ENCODE data around the gene MED16. TPM values are rescaled to one million over a fixed set of nuclear protein-coding genes. Genes with fewer than 3 reads are reported as not detected.

Gene MED16
- polyA plus RNA-seq, 3 donors, result 20.7 to 37.4 (median 32.8) TPM

DNA sequence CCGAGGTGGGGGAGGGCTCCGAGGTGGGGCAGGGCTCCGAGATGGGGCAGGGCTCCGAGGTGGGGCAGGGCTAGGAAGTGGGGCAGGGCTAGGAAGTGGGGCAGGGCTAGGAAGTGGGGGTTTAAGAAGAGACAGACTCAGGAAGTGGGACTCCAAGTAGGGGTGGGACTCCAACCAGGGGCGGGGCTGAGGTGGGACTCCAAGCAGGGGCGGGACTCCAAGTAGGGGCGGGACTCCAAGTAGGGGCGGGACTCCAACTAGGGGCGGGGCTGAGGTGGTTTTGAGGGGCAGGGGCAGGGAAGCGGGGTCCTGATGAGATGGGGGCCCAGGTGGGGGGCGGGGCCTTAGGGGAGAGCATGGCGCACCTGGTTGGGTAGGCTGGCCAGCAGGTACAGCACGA is 19.9 kb downstream of the MED16 start:
- H3K9me3 Mint-ChIP-seq, result no peaks in the 10 kb centered on the region
- H3K4me2 ChIP-seq (replicated peaks; ENCODE audit: extremely low read depth, low read length, poor library complexity, severe bottlenecking), result peak overlapping the region; percentile 63

GRCh38 chr19:872266-872951 is 20.6 kb downstream of the MED16 start:
- peak overlapping the region; percentile 9 to 69 for H3K4me3 Mint-ChIP-seq
- no peaks in the 10 kb centered on the region for H3K9me3 ChIP-seq (replicated peaks in 1 of 2; ENCODE audit: control insufficient read depth in 1 of 2, insufficient read depth in 1 of 2, low read length in 2 of 2)
- H3K9me3 Mint-ChIP-seq, result no peaks in the 10 kb centered on the region
- no peaks in the 10 kb centered on the region for H3K27me3 ChIP-seq (ENCODE audit: control insufficient read depth in 2 of 2, insufficient read depth in 2 of 2, low read length in 2 of 2)
- H2AFZ ChIP-seq (ENCODE audit: insufficient read depth, low read depth, low read length, poor library complexity, severe bottlenecking), result no peak overlapping the region
- H3K4me1 ChIP-seq (ENCODE audit: control insufficient read depth in 1 of 2, insufficient read depth in 2 of 2, low read length in 2 of 2), result peaks cover 8 to 10% of the 10 kb centered on the region in 2 donors
- no peak overlapping the region for H3K9ac ChIP-seq (ENCODE audit: insufficient read depth, low read length, poor library complexity, severe bottlenecking)
- intact Hi-C loops (cut with micrococcal nuclease), result loop anchor here in 1 of 2 donors (1.0 kb wide), 1 partner anchor 10 kb away; no protein-coding TSS in a partner anchor
- H3K27ac Mint-ChIP-seq, result peak overlapping the region in 5 of 7 donors; percentile 51 to 89 (median 59)
- peak overlapping the region in 1 of 3 experiments; percentile 49 for H3K4me3 ChIP-seq (replicated peaks in 1 of 3; ENCODE audit: low read depth in 2 of 3, low read length in 3 of 3)
- peak overlapping the region; percentile 63 for H3K4me2 ChIP-seq (replicated peaks; ENCODE audit: extremely low read depth, low read length, poor library complexity, severe bottlenecking)
- peaks cover 37 to 65% of the 10 kb centered on the region in 2 donors for H3K36me3 Mint-ChIP-seq
- WGBS (ENCODE audit: insufficient coverage), result 83% methylated on average over 15 of the region's 27 CpGs
- DNase-seq, result peak; percentile 66 to 73 (median 71)
- peaks cover 0 to 3% (median 2%) of the 10 kb centered on the region in 3 donors for H3K27me3 Mint-ChIP-seq (ENCODE audit: low read depth in 3 of 3)
- peaks cover 5% of the 10 kb centered on the region for H3K4me1 Mint-ChIP-seq
- peaks cover 16 to 34% of the 10 kb centered on the region in 2 donors for H3K36me3 ChIP-seq (replicated peaks in 1 of 2; ENCODE audit: control insufficient read depth in 1 of 2, insufficient read depth in 2 of 2, low read length in 2 of 2)
- TF ChIP-seq, protein P1, sequence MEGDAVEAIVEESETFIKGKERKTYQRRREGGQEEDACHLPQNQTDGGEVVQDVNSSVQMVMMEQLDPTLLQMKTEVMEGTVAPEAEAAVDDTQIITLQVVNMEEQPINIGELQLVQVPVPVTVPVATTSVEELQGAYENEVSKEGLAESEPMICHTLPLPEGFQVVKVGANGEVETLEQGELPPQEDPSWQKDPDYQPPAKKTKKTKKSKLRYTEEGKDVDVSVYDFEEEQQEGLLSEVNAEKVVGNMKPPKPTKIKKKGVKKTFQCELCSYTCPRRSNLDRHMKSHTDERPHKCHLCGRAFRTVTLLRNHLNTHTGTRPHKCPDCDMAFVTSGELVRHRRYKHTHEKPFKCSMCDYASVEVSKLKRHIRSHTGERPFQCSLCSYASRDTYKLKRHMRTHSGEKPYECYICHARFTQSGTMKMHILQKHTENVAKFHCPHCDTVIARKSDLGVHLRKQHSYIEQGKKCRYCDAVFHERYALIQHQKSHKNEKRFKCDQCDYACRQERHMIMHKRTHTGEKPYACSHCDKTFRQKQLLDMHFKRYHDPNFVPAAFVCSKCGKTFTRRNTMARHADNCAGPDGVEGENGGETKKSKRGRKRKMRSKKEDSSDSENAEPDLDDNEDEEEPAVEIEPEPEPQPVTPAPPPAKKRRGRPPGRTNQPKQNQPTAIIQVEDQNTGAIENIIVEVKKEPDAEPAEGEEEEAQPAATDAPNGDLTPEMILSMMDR (IDR thresholded peaks at IDR 0.05), result no peak
- H3K27ac ChIP-seq (ENCODE audit: low read depth in 1 of 2, low read length in 2 of 2), result peak overlapping the region in 1 of 2 donors; percentile 47
- H4K20me1 ChIP-seq (ENCODE audit: insufficient read depth, low read length), result peaks cover 33% of the 10 kb centered on the region
- H3K79me2 ChIP-seq (ENCODE audit: insufficient read depth, low read length), result no peaks in the 10 kb centered on the region

More for the DNA sequence above, 19.9 kb downstream of the MED16 start:
- peak overlapping the region; percentile 31 to 46 for H3K4me3 Mint-ChIP-seq
- H3K9ac ChIP-seq (ENCODE audit: insufficient read depth, low read length, poor library complexity, severe bottlenecking), result no peak overlapping the region
- peaks cover 0 to 3% (median 2%) of the 10 kb centered on the region in 3 donors for H3K27me3 Mint-ChIP-seq (ENCODE audit: low read depth in 3 of 3)
- H3K4me3 ChIP-seq (replicated peaks in 1 of 3; ENCODE audit: low read depth in 2 of 3, low read length in 3 of 3), result peak overlapping the region in 1 of 3 experiments; percentile 49
- H3K9me3 ChIP-seq (replicated peaks in 1 of 2; ENCODE audit: control insufficient read depth in 1 of 2, insufficient read depth in 1 of 2, low read length in 2 of 2), result no peaks in the 10 kb centered on the region
- no peaks in the 10 kb centered on the region for H3K79me2 ChIP-seq (ENCODE audit: insufficient read depth, low read length)
- H3K36me3 ChIP-seq (replicated peaks in 1 of 2; ENCODE audit: control insufficient read depth in 1 of 2, insufficient read depth in 2 of 2, low read length in 2 of 2), result peaks cover 12 to 29% of the 10 kb centered on the region in 2 donors
- TF ChIP-seq, protein P1 (IDR thresholded peaks at IDR 0.05), result no peak
- H3K4me1 ChIP-seq (ENCODE audit: control insufficient read depth in 1 of 2, insufficient read depth in 2 of 2, low read length in 2 of 2), result peaks cover 8 to 10% of the 10 kb centered on the region in 2 donors
- peak in 2 of 3 donors; percentile 41 to 47 for DNase-seq
- H3K36me3 Mint-ChIP-seq, result peaks cover 31 to 63% of the 10 kb centered on the region in 2 donors
- peaks cover 5% of the 10 kb centered on the region for H3K4me1 Mint-ChIP-seq
- H2AFZ ChIP-seq (ENCODE audit: insufficient read depth, low read depth, low read length, poor library complexity, severe bottlenecking), result no peak overlapping the region
- no peak overlapping the region for H3K27ac ChIP-seq (ENCODE audit: low read depth in 1 of 2, low read length in 2 of 2)
- intact Hi-C loops (cut with micrococcal nuclease), result no loop called here
- no peaks in the 10 kb centered on the region for H3K27me3 ChIP-seq (ENCODE audit: control insufficient read depth in 2 of 2, insufficient read depth in 2 of 2, low read length in 2 of 2)
- peak overlapping the region in 3 of 7 donors; percentile 51 to 80 (median 80) for H3K27ac Mint-ChIP-seq
- H4K20me1 ChIP-seq (ENCODE audit: insufficient read depth, low read length), result peaks cover 26% of the 10 kb centered on the region
- WGBS (ENCODE audit: insufficient coverage), result 67% methylated on average over 7 of the region's 13 CpGs
